Naive thymus-derived CD4-positive, alpha-beta T cell (primary cell): ENCODE results near the gene CERS5. TPM values are rescaled to one million over a fixed set of nuclear protein-coding genes. Genes with fewer than 3 reads are reported as not detected.

ENCODE experiments used
- ATAC-seq: fragments of 150-1000 bp; cut with Tn5 transposase; 2 replicates; pipeline ENCODE4 v1.10.0; 2021; ENCODE audit warnings: mild to moderate bottlenecking, moderate library complexity
- CTCF ChIA-PET: fragments of 350-600 bp; sonication (Branson Sonifier 250); formaldehyde crosslinking; loops from one replicate; lab custom pipeline; 2021; ENCODE audit warnings: antibody characterized with exemption; lab: Charles Lee
- POLR2A ChIA-PET: fragments of 350-600 bp; sonication (Branson Sonifier 250); formaldehyde crosslinking; loops from one replicate; lab custom pipeline; 2021; ENCODE audit warnings: antibody characterized with exemption, inconsistent platforms; lab: Charles Lee
- DNase-seq, 9 donors: peaks; one replicate each; pipeline versions ENCODE4 v3.0.0 to v3.0.0-alpha.2; 2020 to 2022; ENCODE audit warnings: mixed read lengths in 1 of 9
- H3K27ac ChIP-seq: one replicate; pipeline ENCODE4 v1.7.0; 2013; ENCODE audit warnings: mild to moderate bottlenecking, low read depth, low read length, moderate library complexity
- H3K27me3 ChIP-seq, 2 donors: one replicate each; pipeline ENCODE4 v1.7.0; 2013; ENCODE audit warnings: low read length in 2 of 2, mild to moderate bottlenecking in 2 of 2, moderate library complexity in 2 of 2; ENCODE audit not compliant: control insufficient read depth in 2 of 2, insufficient read depth in 2 of 2
- H3K36me3 ChIP-seq, 3 experiments: 1 replicate in 2 of 3; 2 replicates in 1 of 3; pipeline ENCODE4 v1.7.0; 2013; ENCODE audit warnings: low read length in 3 of 3, mild to moderate bottlenecking in 3 of 3, moderate library complexity in 1 of 3; ENCODE audit not compliant: insufficient read depth in 3 of 3, control insufficient read depth in 2 of 3
- H3K4me1 ChIP-seq, 2 donors: one replicate each; pipeline ENCODE4 v1.7.0; 2013; ENCODE audit warnings: low read length in 2 of 2, mild to moderate bottlenecking in 2 of 2, moderate library complexity in 1 of 2; ENCODE audit not compliant: control insufficient read depth in 2 of 2, insufficient read depth in 2 of 2
- H3K4me3 ChIP-seq: 2 replicates; pipeline ENCODE4 v1.7.0; 2013; ENCODE audit warnings: mild to moderate bottlenecking, low read length
- H3K9me3 ChIP-seq, 3 experiments: 1 replicate in 2 of 3; 2 replicates in 1 of 3; pipeline ENCODE4 v1.7.0; 2013; ENCODE audit warnings: low read length in 3 of 3; ENCODE audit not compliant: control insufficient read depth in 2 of 3
- H3K27ac Mint-ChIP-seq, 9 donors: one replicate each; pipeline ENCODE4 v1.8.0; 2020 to 2022; ENCODE audit warnings: mixed read lengths in 9 of 9, mild to moderate bottlenecking in 8 of 9, moderate library complexity in 5 of 9, inconsistent platforms in 2 of 9
- H3K27me3 Mint-ChIP-seq, 5 donors: one replicate each; pipeline ENCODE4 v1.8.0; 2021 to 2022; ENCODE audit warnings: mixed read lengths in 5 of 5, mild to moderate bottlenecking in 1 of 5
- H3K36me3 Mint-ChIP-seq, 5 donors: one replicate each; pipeline ENCODE4 v1.8.0; 2020 to 2022; ENCODE audit warnings: mixed read lengths in 5 of 5, mild to moderate bottlenecking in 3 of 5, inconsistent platforms in 1 of 5
- H3K4me1 Mint-ChIP-seq, 7 donors: one replicate each; pipeline ENCODE4 v1.8.0; 2020 to 2022; ENCODE audit warnings: mixed read lengths in 7 of 7, mild to moderate bottlenecking in 3 of 7, inconsistent platforms in 1 of 7
- H3K4me3 Mint-ChIP-seq, 10 donors: one replicate each; pipeline ENCODE4 v1.8.0; 2020 to 2022; ENCODE audit warnings: mild to moderate bottlenecking in 10 of 10, mixed read lengths in 10 of 10, moderate library complexity in 6 of 10, inconsistent platforms in 2 of 10
- H3K9me3 Mint-ChIP-seq, 11 donors: one replicate each; pipeline ENCODE4 v1.8.0; 2020 to 2022; ENCODE audit warnings: mixed read lengths in 11 of 11, mild to moderate bottlenecking in 4 of 11, inconsistent platforms in 1 of 11, moderate library complexity in 1 of 11
- intact Hi-C, 2 donors: fragments of 100-400 bp; cut with micrococcal nuclease; formaldehyde crosslinking; loops; one replicate each; pipeline ENCODE4 v1.15.1; 2023
- polyA plus RNA-seq, 2 donors: library from polyadenylated mRNA; unstranded; fragments of 300-500 nt; fragmentation: Illumina TruSeq; gene quantifications; one replicate each; pipeline ENCODE4 v1.2.3, GENCODE V29; 2021
- total RNA-seq, 6 experiments: library from RNA in 5 of 6; stranded (reverse) in 5 of 6; gene quantifications; 1 replicate in 5 of 6; 2 replicates in 1 of 6; pipeline ENCODE4 v1.2.3 and lab custom pipeline; 2021 to 2026

The CERS5 gene
- total and polyA plus RNA-seq, 7 experiments from 2014 or later: 33.7 to 52.2 (median 45.1) TPM

DNA sequence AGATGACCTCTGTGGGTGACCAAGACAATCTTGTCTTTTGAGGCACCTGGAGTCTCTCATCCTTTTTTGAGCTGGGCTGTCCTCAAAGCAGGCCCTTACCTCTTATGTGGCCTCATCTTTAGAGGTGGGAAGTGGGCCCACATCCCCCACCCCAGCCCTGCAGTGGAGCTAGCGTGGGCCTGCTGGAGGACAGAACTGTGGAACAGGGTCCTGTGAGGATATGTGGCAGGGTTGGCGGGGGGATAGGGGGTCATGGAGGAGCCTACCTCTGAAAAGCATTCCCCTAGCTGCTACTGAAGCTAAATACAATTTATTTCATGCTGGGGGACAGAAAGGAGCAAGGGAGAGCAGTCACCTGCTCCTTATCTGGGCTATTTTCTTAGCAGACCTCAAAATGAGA is 63.8 kb downstream of the CERS5 start:
- Histone ChIP-seq H3K27me3 (peaks cover 0 to 2% of the 10 kb centered on the region in 2 donors), H3K27ac (no peak overlapping the region), H3K36me3 (peaks cover 0 to 25% (median 8%) of the 10 kb centered on the region in 3 experiments), H3K9me3 (no peaks in the 10 kb centered on the region), H3K4me3 (no peak overlapping the region), H3K4me1 (no peaks in the 10 kb centered on the region)
- Mint-ChIP-seq H3K9me3 (no peaks in the 10 kb centered on the region), H3K27me3 (no peaks in the 10 kb centered on the region), H3K27ac (peak overlapping the region in 2 of 9 donors; percentile 34 to 66), H3K4me3 (no peak overlapping the region), H3K4me1 (peaks cover 0 to 3% (median 0%) of the 10 kb centered on the region in 7 donors), H3K36me3 (peaks cover 0 to 12% (median 10%) of the 10 kb centered on the region in 5 donors)
- intact Hi-C loops: no loop called here
- POLR2A ChIA-PET: interaction anchor here (2.3 kb wide), 1 partner anchor 8 kb away, joined by 11 read pairs; the partner anchor contains the start of gene COX14
- DNase-seq: no peak
- CTCF ChIA-PET: interaction anchor here (1.1 to 1.3 kb wide), 2 partner anchors 8 to 73 kb away, joined by 4 read pairs; partner anchors contain the start of gene COX14
- ATAC-seq: no peak

DNA sequence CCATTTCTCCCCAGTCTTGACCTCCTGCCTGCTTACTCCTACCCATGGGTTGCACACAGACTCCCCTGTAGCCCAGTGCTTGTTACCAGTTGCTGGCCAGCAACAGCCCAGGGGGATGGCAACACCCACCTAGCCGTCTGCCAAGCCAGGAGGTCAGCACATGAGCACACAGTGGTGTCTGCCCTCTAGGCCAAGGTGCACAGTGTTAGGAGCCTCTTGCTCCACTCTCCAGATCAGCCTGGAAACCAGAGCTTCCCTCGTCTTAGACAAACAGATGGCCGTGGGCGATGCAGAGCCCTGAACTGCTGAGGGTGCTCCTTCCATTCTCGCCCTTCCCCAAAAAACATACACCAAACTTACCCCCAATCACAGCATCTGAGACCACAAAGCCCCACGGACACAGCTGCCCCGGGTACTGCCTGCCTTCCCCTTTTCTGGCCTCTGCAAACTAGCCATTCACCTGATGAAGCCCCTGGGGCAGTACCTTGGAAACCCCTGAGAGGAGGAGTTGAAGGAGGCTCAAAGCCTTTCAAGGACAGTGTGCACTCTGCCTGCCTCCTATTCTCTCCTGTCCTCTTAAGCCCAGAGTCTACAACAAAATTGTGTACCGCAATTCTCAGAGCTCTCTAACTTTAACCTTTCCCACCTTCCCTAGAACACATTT is 64.4 kb downstream of the CERS5 start:
- Mint-ChIP-seq H3K27ac (peak overlapping the region in 2 of 9 donors; percentile 34 to 66), H3K9me3 (no peaks in the 10 kb centered on the region)
- POLR2A ChIA-PET: interaction anchor here (2.3 kb wide), 1 partner anchor 9 kb away, joined by 11 read pairs; the partner anchor contains the start of gene COX14

DNA sequence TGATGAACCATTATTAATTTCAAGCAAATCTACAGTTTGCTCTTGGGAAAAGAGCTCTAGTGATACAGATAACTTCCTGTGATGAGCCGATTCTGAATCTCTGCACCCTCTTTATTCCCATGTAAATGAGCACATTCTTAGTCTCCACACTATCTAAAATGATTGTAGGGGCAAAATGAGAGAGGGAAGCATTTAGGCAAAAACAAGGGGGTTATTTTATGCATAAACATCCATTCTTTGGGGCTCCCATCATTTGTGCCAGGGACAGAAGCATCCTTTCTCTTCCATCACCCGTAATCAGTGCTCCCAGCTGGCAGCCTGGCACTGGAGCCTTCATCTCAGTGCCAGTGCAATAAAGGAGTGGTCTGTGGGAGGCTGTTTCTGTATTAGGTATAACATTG is 65.0 kb downstream of the CERS5 start:
- intact Hi-C loops: no loop called here
- DNase-seq (no peak), ATAC-seq (no peak)
- peaks cover 0 to 3% (median 0%) of the 10 kb centered on the region in 7 donors for H3K4me1 Mint-ChIP-seq
- no peak overlapping the region for H3K4me3 Mint-ChIP-seq
- H3K27me3 Mint-ChIP-seq: no peaks in the 10 kb centered on the region
- Histone ChIP-seq H3K4me3 (no peak overlapping the region), H3K4me1 (no peaks in the 10 kb centered on the region), H3K27ac (no peak overlapping the region), H3K9me3 (no peaks in the 10 kb centered on the region), H3K27me3 (peaks cover 0 to 3% of the 10 kb centered on the region in 2 donors), H3K36me3 (peaks cover 0 to 37% (median 14%) of the 10 kb centered on the region in 3 experiments)
- CTCF ChIA-PET: interaction anchor here (1.1 to 1.2 kb wide), 2 partner anchors 12 to 74 kb away, joined by 4 read pairs; no protein-coding TSS in a partner anchor
- H3K36me3 Mint-ChIP-seq: peaks cover 0 to 19% (median 15%) of the 10 kb centered on the region in 5 donors
- no peaks in the 10 kb centered on the region for H3K9me3 Mint-ChIP-seq
- POLR2A ChIA-PET: interaction anchor here (2.3 kb wide), 1 partner anchor 9 kb away, joined by 11 read pairs; the partner anchor contains the start of gene COX14
- peak overlapping the region in 1 of 9 donors; percentile 11 for H3K27ac Mint-ChIP-seq

More for the DNA sequence above, 64.4 kb downstream of the CERS5 start:
- H3K4me3 ChIP-seq: no peak overlapping the region
- no peaks in the 10 kb centered on the region for H3K4me1 ChIP-seq
- Mint-ChIP-seq H3K4me3 (no peak overlapping the region), H3K27me3 (no peaks in the 10 kb centered on the region), H3K36me3 (peaks cover 0 to 16% (median 15%) of the 10 kb centered on the region in 5 donors), H3K4me1 (peaks cover 0 to 3% (median 0%) of the 10 kb centered on the region in 7 donors)
- CTCF ChIA-PET: interaction anchor here (1.1 to 1.3 kb wide), 3 partner anchors 9 to 73 kb away, joined by 4 read pairs; partner anchors contain the start of gene COX14
- H3K36me3 ChIP-seq: peaks cover 0 to 30% (median 14%) of the 10 kb centered on the region in 3 experiments
- no peaks in the 10 kb centered on the region for H3K9me3 ChIP-seq
- intact Hi-C loops: no loop called here
- DNase-seq (no peak), ATAC-seq (peak; percentile 9)
- no peak overlapping the region for H3K27ac ChIP-seq
- peaks cover 0 to 3% of the 10 kb centered on the region in 2 donors for H3K27me3 ChIP-seq

DNA sequence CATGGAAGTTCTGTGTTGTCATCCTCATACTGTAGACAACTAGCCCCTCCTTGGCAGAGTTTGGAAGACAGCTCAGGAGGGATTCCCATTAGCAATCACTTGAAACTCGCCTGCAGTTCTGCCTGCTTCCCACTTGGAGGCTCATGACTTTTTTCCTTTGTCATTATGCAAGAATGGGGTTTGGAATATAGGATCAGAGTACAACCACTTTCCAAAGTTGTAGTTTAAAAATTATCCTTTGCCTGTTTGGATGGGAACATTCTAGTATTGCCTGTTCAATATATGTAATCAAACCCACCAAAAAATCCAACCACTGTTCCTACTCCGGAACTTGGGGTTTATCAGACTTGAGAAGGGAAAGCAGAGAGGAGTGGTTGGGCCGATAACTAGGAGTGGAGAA is 65.5 kb downstream of the CERS5 start:
- ATAC-seq: no peak
- Mint-ChIP-seq H3K27ac (peak overlapping the region in 2 of 9 donors; percentile 10 to 27), H3K4me3 (no peak overlapping the region), H3K27me3 (no peaks in the 10 kb centered on the region), H3K4me1 (peaks cover 0 to 3% (median 0%) of the 10 kb centered on the region in 7 donors), H3K9me3 (no peaks in the 10 kb centered on the region), H3K36me3 (peaks cover 3 to 23% (median 18%) of the 10 kb centered on the region in 5 donors)
- H3K9me3 ChIP-seq: no peaks in the 10 kb centered on the region
- H3K27me3 ChIP-seq: peaks cover 0 to 3% of the 10 kb centered on the region in 2 donors
- POLR2A ChIA-PET: interaction anchor here (1.9 to 2.3 kb wide), 2 partner anchors 10 kb away, joined by 11 to 12 read pairs; partner anchors contain the start of gene COX14
- H3K36me3 ChIP-seq: peaks cover 4 to 41% (median 15%) of the 10 kb centered on the region in 3 experiments
- no peak overlapping the region for H3K4me3 ChIP-seq
- H3K27ac ChIP-seq: no peak overlapping the region
- intact Hi-C loops: no loop called here
- H3K4me1 ChIP-seq: no peaks in the 10 kb centered on the region
- CTCF ChIA-PET: interaction anchor here (1.1 to 1.2 kb wide), 2 partner anchors 12 to 74 kb away, joined by 4 read pairs; no protein-coding TSS in a partner anchor
- DNase-seq: no peak

DNA sequence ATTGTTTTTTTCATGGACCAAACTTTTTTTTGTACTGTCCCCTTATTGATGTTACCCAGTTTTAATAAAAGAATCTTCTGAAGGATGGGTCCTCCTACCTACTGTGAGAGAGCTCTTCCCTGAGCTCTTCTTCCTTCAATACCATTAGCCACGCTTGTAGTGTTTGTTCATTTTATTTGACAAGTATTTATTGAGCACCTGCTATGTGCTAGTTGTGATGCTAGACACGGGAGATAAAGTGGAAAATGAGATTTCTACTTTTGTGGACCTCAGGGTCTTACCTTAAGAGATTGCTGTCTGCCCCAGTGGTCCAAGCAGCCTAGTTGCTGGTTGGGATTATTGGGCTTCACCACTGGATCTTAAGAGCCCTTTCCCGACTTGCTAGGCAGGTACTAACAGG is 66.6 kb downstream of the CERS5 start:
- POLR2A ChIA-PET: interaction anchor here (1.1 to 1.9 kb wide), 2 partner anchors 11 to 16 kb away, joined by 4 to 12 read pairs; partner anchors contain the start of gene COX14
- Mint-ChIP-seq H3K36me3 (peaks cover 14 to 34% (median 29%) of the 10 kb centered on the region in 5 donors), H3K4me1 (peaks cover 0 to 4% (median 0%) of the 10 kb centered on the region in 7 donors), H3K27ac (peak overlapping the region in 2 of 9 donors; percentile 57), H3K4me3 (no peak overlapping the region), H3K27me3 (no peaks in the 10 kb centered on the region), H3K9me3 (no peaks in the 10 kb centered on the region)
- intact Hi-C loops: no loop called here
- H3K27me3 ChIP-seq: peaks cover 0 to 3% of the 10 kb centered on the region in 2 donors
- no peak overlapping the region for H3K4me3 ChIP-seq
- no peak overlapping the region for H3K27ac ChIP-seq
- peaks cover 13 to 52% (median 24%) of the 10 kb centered on the region in 3 experiments for H3K36me3 ChIP-seq
- CTCF ChIA-PET: interaction anchor here (2.4 kb wide), 1 partner anchor 11 kb away, joined by 9 read pairs; the partner anchor contains the start of gene COX14
- DNase-seq (no peak), ATAC-seq (no peak)
- H3K9me3 ChIP-seq: no peaks in the 10 kb centered on the region
- H3K4me1 ChIP-seq: no peaks in the 10 kb centered on the region

DNA sequence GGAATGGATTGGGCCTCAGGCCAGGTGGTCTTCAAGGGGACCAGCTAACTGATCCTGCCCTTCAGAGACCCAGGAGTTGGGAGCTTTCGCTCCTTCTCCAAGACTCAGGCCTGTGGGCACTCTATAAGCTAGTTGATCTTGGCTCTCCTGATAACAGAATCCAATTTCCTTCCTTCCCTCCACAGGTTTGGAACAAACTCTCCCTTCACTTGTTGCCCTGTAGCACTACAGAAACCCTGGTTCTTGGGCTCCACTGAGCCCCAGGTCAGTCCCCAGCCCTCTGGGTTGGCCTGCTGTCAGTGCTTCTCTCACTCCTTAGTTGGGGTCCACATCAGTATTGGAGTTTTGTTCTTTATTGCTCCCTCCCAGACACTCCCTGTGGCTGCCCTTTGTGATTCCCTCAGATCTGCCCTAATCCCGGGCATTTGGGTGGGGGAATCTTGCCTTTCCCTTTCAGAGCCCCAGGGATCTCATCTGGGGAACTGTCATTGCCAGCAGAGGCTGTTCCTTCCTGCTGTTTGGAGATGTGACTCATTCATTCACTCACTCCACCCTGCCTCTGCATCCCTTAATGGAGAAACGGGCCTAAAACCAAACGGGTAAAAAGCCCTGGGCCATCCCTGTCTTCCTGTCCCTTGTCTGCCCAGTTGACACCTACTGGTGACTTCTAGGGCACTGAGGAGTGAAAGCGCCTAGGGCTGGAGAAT is 67.7 kb downstream of the CERS5 start:
- H3K27me3 ChIP-seq: peaks cover 0 to 3% of the 10 kb centered on the region in 2 donors
- H3K36me3 ChIP-seq: peaks cover 13 to 63% (median 29%) of the 10 kb centered on the region in 3 experiments
- ATAC-seq (no peak), DNase-seq (no peak)
- Mint-ChIP-seq H3K4me3 (no peak overlapping the region), H3K4me1 (peaks cover 0 to 7% (median 0%) of the 10 kb centered on the region in 7 donors), H3K27ac (peak overlapping the region in 5 of 9 donors; percentile 15 to 51 (median 28)), H3K9me3 (no peaks in the 10 kb centered on the region), H3K27me3 (no peaks in the 10 kb centered on the region), H3K36me3 (peaks cover 14 to 41% (median 34%) of the 10 kb centered on the region in 5 donors)
- H3K27ac ChIP-seq: no peak overlapping the region
- no peaks in the 10 kb centered on the region for H3K9me3 ChIP-seq
- intact Hi-C loops: no loop called here
- ChIA-PET POLR2A (interaction anchor here (1.0 kb wide), 1 partner anchor 13 kb away, joined by 3 read pairs; the partner anchor contains the start of gene COX14), CTCF (interaction anchor here (2.4 kb wide), 1 partner anchor 12 kb away, joined by 9 read pairs; the partner anchor contains the start of gene COX14)
- H3K4me1 ChIP-seq: no peaks in the 10 kb centered on the region
- H3K4me3 ChIP-seq: no peak overlapping the region
